H54 (cell line): ENCODE measurements around the gene GTF2F2.

ENCODE experiments used
- DNase-seq: peaks from one replicate; pipeline ENCODE4 v3.0.0; 2011; ENCODE audit warnings: low spot score, mixed read lengths; ENCODE audit not compliant: insufficient read length
- FAIRE-seq: peaks from 3 replicates; lab custom pipeline; 2011; peaks lifted over from hg19 to GRCh38; lab: Jason Lieb, UNC
- POLR2A ChIP-seq: IDR thresholded peaks from 2 replicates; pipeline ENCODE4 v1.6.1; 2011; ENCODE audit warnings: low read depth, mild to moderate bottlenecking, low read length

GTF2F2 gene

DNA sequence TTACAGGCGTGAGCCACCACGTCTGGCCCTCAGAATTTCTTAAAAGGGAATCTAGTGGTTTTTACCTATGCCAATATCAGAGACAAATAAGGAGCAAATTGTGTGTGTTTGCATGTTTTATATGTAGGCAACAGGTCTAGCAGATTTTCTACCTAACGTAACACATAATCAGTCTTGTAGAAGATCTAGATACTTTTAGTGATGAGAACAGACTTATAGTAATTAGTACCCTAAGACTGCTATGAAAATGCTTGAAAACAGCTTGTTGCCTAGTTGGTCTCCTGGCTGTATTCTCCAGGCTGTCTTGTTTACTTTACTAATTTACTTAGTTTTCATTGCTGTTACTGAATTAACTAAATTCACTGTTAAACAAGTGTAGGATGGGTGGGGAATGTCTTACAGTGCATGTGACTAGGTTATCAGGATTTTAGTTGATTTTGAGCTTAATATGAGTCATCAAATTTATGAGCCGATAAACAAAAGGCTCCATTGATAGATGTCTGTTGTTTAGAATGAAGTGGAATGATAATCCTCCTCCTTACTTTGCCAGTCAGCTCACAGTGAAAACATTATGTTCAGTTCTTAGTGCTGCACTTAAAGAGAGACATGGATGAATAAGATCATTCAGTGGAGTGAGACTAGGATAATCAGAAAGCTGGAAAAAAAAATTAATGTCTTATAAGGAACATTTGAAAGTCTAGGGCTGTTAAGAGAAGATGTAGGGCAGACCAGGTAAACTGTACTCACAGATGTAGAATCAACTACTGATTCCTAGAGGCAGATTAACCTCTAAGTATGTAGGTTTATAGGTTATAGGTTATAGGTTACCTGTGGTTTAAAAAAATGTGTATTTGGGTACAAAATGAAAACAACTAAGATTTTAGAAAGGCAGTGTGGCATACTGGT, 22.4 kb downstream of the GTF2F2 start:
- no peak for TF ChIP-seq POLR2A
- no peak for DNase-seq
- peak; percentile 68 for FAIRE-seq

DNA sequence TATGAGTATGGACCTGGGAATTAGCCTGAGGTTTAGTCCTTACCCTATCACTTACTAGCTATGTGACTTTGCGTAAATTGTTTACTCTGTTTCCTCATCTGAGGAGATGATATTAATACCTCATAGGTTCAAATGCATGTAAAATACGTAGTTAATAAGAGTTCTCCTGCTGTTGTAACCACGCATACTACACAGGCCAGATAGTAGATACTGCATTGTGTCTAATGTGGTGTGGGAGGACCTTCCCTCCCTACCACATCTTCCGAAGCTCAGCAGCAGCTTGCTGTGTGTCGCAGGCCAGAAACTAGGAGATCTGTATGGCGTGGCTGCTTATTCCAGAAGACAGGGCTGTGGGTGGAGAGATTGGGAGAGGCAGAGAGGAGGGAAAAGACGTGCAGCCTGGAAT, 23.0 kb downstream of the GTF2F2 start:
- TF ChIP-seq POLR2A, result no peak
- FAIRE-seq (peak; percentile 38), DNase-seq (no peak)

DNA sequence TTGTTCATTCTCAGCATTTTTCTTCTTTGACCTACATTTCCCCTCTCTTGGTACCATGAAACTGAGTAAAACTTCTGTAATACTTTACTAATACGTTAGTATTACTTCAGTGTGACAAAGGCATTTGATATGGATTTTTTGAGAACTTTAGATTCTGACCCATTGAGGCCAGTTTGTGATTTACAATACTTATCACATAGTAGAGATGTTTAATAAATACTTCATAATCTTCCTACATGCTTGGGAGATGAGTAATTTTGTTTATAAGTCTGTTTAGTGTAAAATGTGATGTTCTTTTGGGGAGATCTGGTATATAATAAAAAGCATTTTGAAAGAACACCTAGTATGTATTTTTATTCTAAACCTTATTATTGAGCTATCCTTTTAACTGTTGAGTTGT, 29.7 kb downstream of the GTF2F2 start:
- FAIRE-seq, result no peak
- no peak for DNase-seq
- no peak for TF ChIP-seq POLR2A

DNA sequence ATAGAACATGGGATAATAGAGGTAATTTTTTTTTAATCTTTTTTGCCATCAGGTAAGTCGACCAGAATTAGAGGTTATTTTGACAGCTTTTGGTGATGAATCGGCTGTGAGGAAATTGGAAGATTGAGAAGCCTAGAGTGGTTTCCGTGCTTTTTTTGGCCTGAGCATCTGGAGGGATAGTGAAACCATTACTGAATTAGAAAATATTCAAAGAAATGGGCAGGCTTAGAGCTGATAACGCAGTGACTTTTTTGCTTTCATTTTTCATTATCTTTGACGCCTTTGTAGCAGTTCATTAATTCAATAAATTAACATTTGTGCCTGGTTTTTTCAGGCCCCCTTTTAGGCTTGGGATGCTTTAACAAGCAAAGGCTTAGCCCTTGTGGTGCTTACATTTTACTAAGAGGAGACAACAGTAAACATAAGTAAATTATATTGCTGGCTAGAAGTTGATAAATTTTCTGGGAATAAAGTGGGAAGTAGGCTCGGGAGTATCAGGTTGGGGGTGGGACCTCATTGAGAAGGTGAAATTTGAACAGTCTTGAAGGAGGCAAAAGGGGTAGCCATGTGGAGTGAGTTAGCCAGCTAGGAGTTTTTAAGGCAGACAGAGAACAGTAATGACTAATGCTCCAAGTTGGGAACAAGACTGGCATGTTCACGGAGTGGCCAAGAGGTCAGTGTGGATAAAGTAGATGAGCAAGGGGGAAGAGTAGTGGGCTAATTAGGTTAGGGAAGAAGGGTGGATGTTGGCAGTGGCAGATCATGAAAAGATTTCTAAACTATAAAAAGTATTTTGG, 36.5 kb downstream of the GTF2F2 start:
- no peak for DNase-seq
- FAIRE-seq, result no peak
- no peak for TF ChIP-seq POLR2A

DNA sequence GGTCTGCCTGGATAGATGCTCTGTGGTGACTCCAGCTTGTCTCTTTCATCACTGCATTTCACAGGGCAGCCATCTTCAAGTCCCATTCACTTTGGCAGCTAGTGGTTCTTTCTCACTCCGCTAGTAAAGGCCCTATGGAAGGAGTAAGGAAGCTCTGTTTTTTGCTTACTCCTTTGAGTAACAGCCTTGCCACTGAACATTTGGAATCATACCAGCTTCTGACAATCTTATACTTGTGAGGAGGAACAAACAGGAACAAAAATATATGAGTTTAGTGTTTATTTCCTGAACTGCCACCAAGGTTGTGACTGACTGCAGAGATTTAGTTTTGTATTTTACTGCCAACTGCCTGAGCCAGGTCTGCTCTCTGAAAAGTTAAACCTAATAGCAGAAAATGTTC, 41.9 kb downstream of the GTF2F2 start:
- FAIRE-seq (peak; percentile 48), DNase-seq (no peak)
- no peak for TF ChIP-seq POLR2A

DNA sequence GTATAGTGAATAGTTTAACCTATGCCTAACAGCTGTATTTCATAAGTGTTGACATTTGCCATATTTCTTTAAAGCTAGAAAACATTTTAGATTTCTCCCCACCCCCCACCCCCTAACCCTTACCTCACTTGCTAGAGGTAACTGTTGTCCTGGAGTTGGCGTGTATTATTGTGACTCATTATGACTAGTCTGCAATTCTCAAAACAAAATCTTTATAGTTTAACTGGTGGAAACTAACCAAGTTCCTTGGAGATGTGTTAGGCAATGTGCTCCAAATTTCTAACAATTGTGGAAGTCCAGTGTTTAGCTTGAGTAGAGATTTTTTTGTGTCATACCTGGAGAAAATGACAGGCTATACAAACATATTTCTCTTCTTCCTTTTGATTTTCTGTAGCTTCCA, 42.5 kb downstream of the GTF2F2 start:
- DNase-seq (peak; percentile 40), FAIRE-seq (peak; percentile 94)
- TF ChIP-seq POLR2A, result no peak

DNA sequence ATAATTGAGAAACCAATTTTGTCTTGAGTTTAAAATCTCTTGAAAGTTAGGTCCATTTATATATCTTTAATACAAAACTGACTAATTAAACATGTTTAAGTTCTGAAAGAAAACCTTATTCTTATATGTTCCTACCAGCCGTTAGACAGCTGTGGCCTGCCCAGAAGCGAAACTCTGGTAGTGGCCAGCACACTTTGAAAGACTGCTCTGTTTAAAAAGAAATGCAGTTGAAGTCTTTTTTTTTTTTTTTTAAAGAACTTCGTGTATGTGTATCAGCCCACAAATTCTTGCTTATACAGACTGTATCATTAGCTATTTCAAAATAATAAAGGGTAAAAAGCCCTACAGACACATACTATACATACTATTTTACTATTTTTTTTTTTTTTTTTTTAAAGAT, 46.5 kb downstream of the GTF2F2 start:
- TF ChIP-seq POLR2A, result no peak
- no peak for DNase-seq
- no peak for FAIRE-seq

DNA sequence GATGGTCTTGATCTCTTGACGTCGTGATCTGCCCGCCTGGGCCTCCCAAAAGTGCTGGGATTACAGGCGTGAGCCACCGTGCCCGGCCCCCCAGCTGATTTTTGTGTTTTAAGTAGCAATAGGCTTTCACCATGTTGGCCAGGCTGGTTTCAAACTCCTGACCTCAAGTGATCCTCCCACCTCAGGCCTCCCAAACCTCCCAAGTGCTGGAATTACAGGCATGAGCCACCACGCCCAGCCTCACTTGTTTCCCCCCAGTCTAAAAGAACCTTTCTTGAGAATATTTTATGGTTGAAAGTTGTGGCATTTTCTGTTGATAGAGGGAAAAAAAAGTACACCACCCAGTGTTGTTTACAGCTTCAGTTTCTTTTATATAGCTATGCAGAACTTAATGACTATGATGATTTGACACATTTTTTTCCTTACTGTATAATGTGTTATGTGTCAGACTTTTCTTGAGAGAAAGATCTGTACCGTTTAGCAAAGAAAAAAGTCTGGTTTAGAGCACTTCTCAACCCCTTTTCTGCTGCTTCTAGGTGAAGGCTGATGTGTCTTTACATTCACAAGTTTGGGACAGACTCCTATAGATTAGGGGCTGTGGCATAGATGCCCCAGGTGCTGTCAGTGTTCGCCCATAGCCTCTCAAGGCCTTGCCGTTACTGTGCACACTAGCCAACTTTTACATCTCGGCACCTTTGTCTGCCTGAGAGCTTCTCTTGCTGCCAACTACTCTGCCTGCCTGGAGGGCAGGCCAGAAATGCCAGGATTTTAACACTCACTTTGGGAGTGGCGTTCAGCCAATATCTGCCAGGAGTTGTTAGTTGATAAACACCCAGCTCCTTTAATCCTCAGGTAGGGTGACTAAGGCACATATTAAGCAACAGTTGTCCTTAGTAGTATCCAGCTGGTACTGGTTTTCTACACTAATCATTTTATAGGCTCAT, 47.6 kb downstream of the GTF2F2 start:
- FAIRE-seq (peak; percentile 87), DNase-seq (no peak)
- TF ChIP-seq POLR2A, result no peak

DNA sequence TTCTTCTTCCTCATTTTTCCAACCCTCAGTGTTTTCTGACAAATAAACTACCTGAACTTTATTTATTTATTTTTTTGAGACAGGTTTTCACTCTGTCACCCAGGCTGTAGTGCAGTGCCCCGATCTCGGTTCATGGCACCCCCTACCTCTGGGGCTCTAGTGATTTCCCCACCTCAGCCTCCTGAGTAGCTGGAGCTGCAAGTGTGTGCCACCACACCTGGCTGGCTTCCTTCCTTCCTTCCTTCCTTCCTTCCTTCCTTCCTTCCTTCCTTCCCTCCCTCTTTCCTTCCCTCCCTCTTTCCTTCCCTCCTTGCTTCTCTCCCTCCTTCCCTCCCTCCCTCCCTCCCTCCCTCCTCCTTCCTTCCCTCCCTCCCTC, 48.2 kb downstream of the GTF2F2 start:
- no peak for DNase-seq
- FAIRE-seq, result no peak
- no peak for TF ChIP-seq POLR2A

DNA sequence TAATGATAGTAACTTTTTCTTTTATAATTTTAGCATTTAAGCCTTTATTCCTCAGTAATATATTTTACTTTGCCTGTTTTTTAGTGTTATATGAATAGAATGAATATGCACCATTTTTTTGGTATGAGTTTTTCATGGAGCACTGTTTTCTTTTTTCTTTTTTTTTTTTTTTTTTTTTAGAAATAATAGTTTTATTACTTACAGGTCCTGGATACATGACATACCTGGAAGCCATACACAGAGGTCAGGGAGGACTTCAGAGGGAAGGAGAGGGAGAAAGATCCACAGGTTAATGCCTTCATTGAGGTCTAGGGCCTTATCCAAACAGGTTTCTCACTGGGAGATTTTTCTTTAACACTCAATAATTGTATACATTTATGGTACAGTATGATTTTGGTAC, 54.2 kb downstream of the GTF2F2 start:
- DNase-seq (no peak), FAIRE-seq (no peak)
- no peak for TF ChIP-seq POLR2A

DNA sequence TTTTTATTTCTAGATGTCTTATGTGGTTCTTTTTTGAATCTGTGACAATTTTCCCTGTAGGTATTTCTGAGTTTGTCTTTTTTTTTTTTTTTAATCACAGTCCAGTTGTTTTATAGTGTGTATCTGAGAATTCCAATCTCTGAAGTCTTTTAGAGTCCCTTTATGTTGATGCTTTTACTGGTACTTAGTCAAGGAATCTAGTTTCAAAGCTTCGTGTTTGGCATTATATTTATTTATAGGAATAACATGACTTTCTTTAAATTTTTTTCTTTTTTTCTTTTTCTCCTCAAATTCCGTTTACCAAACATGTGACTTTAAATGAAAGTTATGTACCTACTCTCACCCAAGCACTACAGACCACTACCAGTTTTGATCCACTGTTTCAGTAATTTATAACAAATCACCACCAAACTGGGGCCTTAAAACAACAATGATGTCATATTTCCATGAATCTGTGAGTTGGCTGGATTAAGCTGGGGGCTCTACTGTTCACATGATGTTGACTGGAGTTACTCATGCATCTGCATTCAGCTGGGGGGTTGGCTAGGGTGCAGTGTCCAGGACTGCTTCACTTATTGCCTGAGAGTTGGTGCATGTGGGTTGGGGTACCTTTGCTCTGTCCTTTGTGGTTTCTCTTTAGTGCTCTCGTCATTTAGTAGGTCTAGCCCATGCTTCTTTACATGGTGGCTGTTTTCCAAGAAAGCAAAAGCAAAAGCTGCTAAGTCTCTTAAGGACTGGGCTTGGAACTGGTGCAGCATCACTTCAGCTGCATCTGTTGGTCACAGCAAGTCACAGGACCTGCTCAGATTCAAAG, 58.2 kb downstream of the GTF2F2 start:
- DNase-seq, result no peak
- no peak for TF ChIP-seq POLR2A
- FAIRE-seq, result peak; percentile 93

DNA sequence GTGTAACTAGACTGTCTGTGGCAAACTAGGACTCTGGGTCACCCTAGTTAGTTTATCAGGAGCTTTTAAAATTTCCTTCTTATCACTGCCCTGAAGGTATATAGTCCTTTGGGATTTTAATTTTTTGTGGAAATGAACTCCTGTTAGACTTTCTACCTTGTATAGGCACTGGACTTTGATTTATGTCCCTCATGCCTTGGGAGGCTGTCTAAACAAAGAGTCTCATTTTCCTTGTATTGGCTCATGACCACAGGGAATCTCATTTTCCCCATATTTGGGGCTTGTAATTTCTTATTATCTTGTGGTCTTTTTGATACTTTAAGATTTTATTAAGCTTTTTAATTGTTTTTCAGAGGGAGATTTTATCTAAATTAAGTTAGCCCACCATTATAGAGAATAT, 59.1 kb downstream of the GTF2F2 start:
- no peak for TF ChIP-seq POLR2A
- FAIRE-seq, result peak; percentile 23
- DNase-seq, result no peak

DNA sequence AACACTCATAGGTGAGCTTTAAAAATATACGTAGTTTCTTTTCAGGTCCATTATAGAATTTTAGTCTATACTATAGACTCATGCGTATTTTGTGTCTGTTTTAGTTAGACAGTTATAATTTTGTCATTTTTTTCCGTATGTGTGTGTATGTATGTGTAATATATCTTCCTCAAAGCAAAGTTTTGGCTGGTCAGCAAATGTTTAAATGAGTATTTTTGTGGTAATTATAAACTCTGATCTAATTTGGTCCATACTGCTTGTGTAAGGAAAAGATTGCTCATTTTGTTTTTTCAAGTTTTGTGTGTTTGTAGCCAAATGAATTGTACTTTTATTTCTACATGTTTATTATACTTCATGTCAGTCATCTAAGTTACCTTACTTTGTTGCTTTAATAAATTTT, 60.0 kb downstream of the GTF2F2 start:
- TF ChIP-seq POLR2A, result no peak
- DNase-seq (no peak), FAIRE-seq (no peak)
